Mucosa of rectum (tissue), 2 donors: ENCODE results near the gene FHIT.

ENCODE experiments used
- H3K27ac ChIP-seq, 2 donors: one replicate each; pipeline ENCODE4 v1.7.0; 2013; ENCODE audit warnings: inconsistent platforms in 2 of 2, low read depth in 2 of 2, low read length in 2 of 2
- H3K27me3 ChIP-seq, 2 donors: one replicate each; pipeline ENCODE4 v1.7.0; 2013; ENCODE audit warnings: low read length in 2 of 2; ENCODE audit not compliant: control insufficient read depth in 2 of 2, insufficient read depth in 2 of 2
- H3K36me3 ChIP-seq, 2 donors: one replicate each; pipeline ENCODE4 v1.7.0; 2013; ENCODE audit warnings: low read length in 2 of 2; ENCODE audit not compliant: control insufficient read depth in 2 of 2, insufficient read depth in 2 of 2
- H3K4me1 ChIP-seq, 2 donors: one replicate each; pipeline ENCODE4 v1.7.0; 2013; ENCODE audit warnings: low read length in 2 of 2, mild to moderate bottlenecking in 1 of 2; ENCODE audit not compliant: control insufficient read depth in 2 of 2, insufficient read depth in 2 of 2
- H3K4me3 ChIP-seq, 2 donors: one replicate each; pipeline ENCODE4 v1.7.0; 2013; ENCODE audit warnings: low read length in 2 of 2
- H3K9ac ChIP-seq, 2 donors: one replicate each; pipeline ENCODE4 v1.7.0; 2013; ENCODE audit warnings: low read length in 2 of 2, low read depth in 1 of 2, mild to moderate bottlenecking in 1 of 2
- H3K9me3 ChIP-seq, 2 donors: one replicate each; pipeline ENCODE4 v1.7.0; 2013; ENCODE audit warnings: low read length in 2 of 2; ENCODE audit not compliant: control insufficient read depth in 2 of 2
- donor health status: healthy.
- donor health status: Normal muscosa, but diverticular disease.

The FHIT gene

GRCh38 chr3:61251174-61251972 lies at the start of gene FHIT:
Gene FHIT, minus strand, starts transcription at chr3:61251452.
- H3K36me3 ChIP-seq = no peaks in the 10 kb centered on the region
- peak within 1 kb of the TSS; percentile 73 to 79 for H3K27ac ChIP-seq
- H3K9me3 ChIP-seq = no peaks in the 10 kb centered on the region
- peak within 1 kb of the TSS; percentile 98 to 100 for H3K4me3 ChIP-seq
- H3K27me3 ChIP-seq = no peaks in the 10 kb centered on the region
- peaks cover 13% of the 10 kb centered on the region in 2 donors for H3K4me1 ChIP-seq
- peak within 1 kb of the TSS; percentile 87 to 89 for H3K9ac ChIP-seq

GRCh38 chr3:61300786-61301185 lies 49.5 kb upstream of the FHIT start:
- H3K9ac ChIP-seq = no peak overlapping the region
- no peaks in the 10 kb centered on the region for H3K36me3 ChIP-seq

GRCh38 chr3:61300006-61300380 lies 48.7 kb upstream of the FHIT start:
- Histone ChIP-seq H3K4me3 (no peak overlapping the region), H3K9me3 (no peaks in the 10 kb centered on the region), H3K36me3 (no peaks in the 10 kb centered on the region), H3K4me1 (no peaks in the 10 kb centered on the region), H3K27me3 (no peaks in the 10 kb centered on the region), H3K9ac (no peak overlapping the region), H3K27ac (no peak overlapping the region)

More at GRCh38 chr3:61300786-61301185, 49.5 kb upstream of the FHIT start:
- Histone ChIP-seq H3K4me3 (no peak overlapping the region), H3K4me1 (no peaks in the 10 kb centered on the region), H3K9me3 (no peaks in the 10 kb centered on the region), H3K27ac (no peak overlapping the region), H3K27me3 (no peaks in the 10 kb centered on the region)

- no peaks in the 10 kb centered on the region for H3K4me1 ChIP-seq
- H3K36me3 ChIP-seq = no peaks in the 10 kb centered on the region
Observed at GRCh38 chr3:61299343-61300005, 48.2 kb upstream of the FHIT start.

GRCh38 chr3:61297821-61298220 lies 46.6 kb upstream of the FHIT start:
- no peaks in the 10 kb centered on the region for H3K4me1 ChIP-seq
- H3K27me3 ChIP-seq = no peaks in the 10 kb centered on the region
- no peak overlapping the region for H3K27ac ChIP-seq
- H3K36me3 ChIP-seq = no peaks in the 10 kb centered on the region
- no peak overlapping the region for H3K9ac ChIP-seq
- H3K9me3 ChIP-seq = no peaks in the 10 kb centered on the region
- no peak overlapping the region for H3K4me3 ChIP-seq

More at GRCh38 chr3:61299343-61300005, 48.2 kb upstream of the FHIT start:
- H3K4me3 ChIP-seq = no peak overlapping the region
- no peak overlapping the region for H3K27ac ChIP-seq
- H3K9me3 ChIP-seq = no peaks in the 10 kb centered on the region
- no peaks in the 10 kb centered on the region for H3K27me3 ChIP-seq
- no peak overlapping the region for H3K9ac ChIP-seq

- Histone ChIP-seq H3K4me3 (no peak overlapping the region), H3K36me3 (no peaks in the 10 kb centered on the region), H3K27me3 (no peaks in the 10 kb centered on the region), H3K27ac (no peak overlapping the region), H3K9ac (no peak overlapping the region), H3K9me3 (no peaks in the 10 kb centered on the region), H3K4me1 (no peaks in the 10 kb centered on the region)
Observed at GRCh38 chr3:61288446-61288845, 37.2 kb upstream of the FHIT start.

- Histone ChIP-seq H3K4me1 (no peaks in the 10 kb centered on the region), H3K4me3 (no peak overlapping the region), H3K9ac (no peak overlapping the region), H3K27me3 (no peaks in the 10 kb centered on the region), H3K36me3 (no peaks in the 10 kb centered on the region), H3K9me3 (no peaks in the 10 kb centered on the region), H3K27ac (no peak overlapping the region)
Observed at GRCh38 chr3:61283876-61284275, 32.6 kb upstream of the FHIT start.

- no peaks in the 10 kb centered on the region for H3K27me3 ChIP-seq
Observed at GRCh38 chr3:61278713-61279112, 27.5 kb upstream of the FHIT start.

GRCh38 chr3:61277411-61277810 lies 26.2 kb upstream of the FHIT start:
- H3K9ac ChIP-seq = no peak overlapping the region

More at GRCh38 chr3:61278713-61279112, 27.5 kb upstream of the FHIT start:
- Histone ChIP-seq H3K27ac (no peak overlapping the region), H3K9ac (no peak overlapping the region), H3K4me1 (no peaks in the 10 kb centered on the region), H3K9me3 (no peaks in the 10 kb centered on the region), H3K4me3 (no peak overlapping the region), H3K36me3 (no peaks in the 10 kb centered on the region)

GRCh38 chr3:61269435-61269834 lies 18.2 kb upstream of the FHIT start:
- Histone ChIP-seq H3K4me1 (no peaks in the 10 kb centered on the region), H3K27ac (no peak overlapping the region), H3K27me3 (no peaks in the 10 kb centered on the region), H3K9me3 (no peaks in the 10 kb centered on the region), H3K9ac (no peak overlapping the region), H3K36me3 (no peaks in the 10 kb centered on the region), H3K4me3 (no peak overlapping the region)

More at GRCh38 chr3:61277411-61277810, 26.2 kb upstream of the FHIT start:
- no peaks in the 10 kb centered on the region for H3K27me3 ChIP-seq
- H3K27ac ChIP-seq = no peak overlapping the region
- H3K9me3 ChIP-seq = no peaks in the 10 kb centered on the region
- H3K4me3 ChIP-seq = no peak overlapping the region
- no peaks in the 10 kb centered on the region for H3K36me3 ChIP-seq
- no peaks in the 10 kb centered on the region for H3K4me1 ChIP-seq
